SK-N-SH treated with all-trans-retinoic acid at 6 μM for 48 hours (cell line): ENCODE results near the gene SERPINF2.

Source experiments
- ATAC-seq: fragments of 200-7000 bp; cut with Tn5 transposase; 3 replicates; pipeline ENCODE4 v1.9.1; 2020; ENCODE audit warnings: mild to moderate bottlenecking, moderate library complexity
- ARNTL ChIP-seq: fragments of 450-650 bp; formaldehyde crosslinking; IDR thresholded peaks from 2 replicates; pipeline ENCODE4 v1.5.0; 2020; ENCODE audit warnings: low read depth, mild to moderate bottlenecking, moderate library complexity, borderline replicate concordance
- BACH2 ChIP-seq: fragments of 250-450 bp; sonication (Bioruptor Pico); IDR thresholded peaks from 2 replicates; pipeline ENCODE4 v1.9.0; 2021; ENCODE audit warnings: mild to moderate bottlenecking, borderline replicate concordance
- CSDC2 ChIP-seq: fragments of 250-450 bp; sonication (Bioruptor Pico); IDR thresholded peaks from 2 replicates; pipeline ENCODE4 v1.5.0; 2020; ENCODE audit warnings: mild to moderate bottlenecking, moderate library complexity
- ESRRG ChIP-seq: fragments of 250-450 bp; sonication (Bioruptor Pico); IDR thresholded peaks from 2 replicates; pipeline ENCODE4 v1.6.1; 2021; ENCODE audit warnings: mild to moderate bottlenecking
- GLIS3 ChIP-seq: fragments of 250-450 bp; sonication (Bioruptor Pico); IDR thresholded peaks from 2 replicates; pipeline ENCODE4 v1.5.0; 2020; ENCODE audit warnings: mild to moderate bottlenecking, moderate library complexity
- OSR1 ChIP-seq: fragments of 250-450 bp; sonication (Bioruptor Pico); IDR thresholded peaks from 2 replicates; pipeline ENCODE4 v1.8.0; 2022; ENCODE audit warnings: moderate library complexity, mild to moderate bottlenecking, inconsistent platforms
- PPARA ChIP-seq: fragments of 250-450 bp; sonication (Bioruptor Pico); IDR thresholded peaks from 2 replicates; pipeline ENCODE4 v1.5.0; 2020; ENCODE audit warnings: mild to moderate bottlenecking, borderline replicate concordance
- SNAI2 ChIP-seq: fragments of 250-450 bp; sonication (Bioruptor Pico); IDR thresholded peaks from 2 replicates; pipeline ENCODE4 v1.5.0; 2020; ENCODE audit warnings: mild to moderate bottlenecking, moderate library complexity
- TCF4 ChIP-seq: fragments of 250-450 bp; sonication (Bioruptor Pico); IDR thresholded peaks from 2 replicates; pipeline ENCODE4 v1.8.0; 2021; ENCODE audit warnings: mild to moderate bottlenecking, moderate library complexity, borderline replicate concordance
- TOX ChIP-seq: fragments of 250-450 bp; sonication (Bioruptor Pico); IDR thresholded peaks from 2 replicates; pipeline ENCODE4 v1.8.0; 2021; ENCODE audit warnings: mild to moderate bottlenecking, moderate library complexity, borderline replicate concordance
- ZC3H10 ChIP-seq: fragments of 250-450 bp; sonication (Bioruptor Pico); IDR thresholded peaks from 2 replicates; pipeline ENCODE4 v1.5.1; 2021; ENCODE audit warnings: mild to moderate bottlenecking, moderate library complexity
- ZFP3 ChIP-seq: fragments of 250-450 bp; sonication (Bioruptor Pico); IDR thresholded peaks from 2 replicates; pipeline ENCODE4 v1.5.0; 2020; ENCODE audit warnings: mild to moderate bottlenecking, moderate library complexity
- ZFP30 ChIP-seq: fragments of 450-650 bp; formaldehyde crosslinking; IDR thresholded peaks from 2 replicates; pipeline ENCODE4 v1.5.0; 2022; ENCODE audit warnings: mild to moderate bottlenecking, moderate library complexity
- ZNF565 ChIP-seq: fragments of 450-650 bp; formaldehyde crosslinking; conservative IDR thresholded peaks from 2 replicates; pipeline ENCODE4 v1.5.0; 2020; ENCODE audit warnings: low read depth, mild to moderate bottlenecking, moderate library complexity
- ZNF70 ChIP-seq: fragments of 450-650 bp; formaldehyde crosslinking; IDR thresholded peaks from 2 replicates; pipeline ENCODE4 v1.5.0; 2020; ENCODE audit warnings: mild to moderate bottlenecking, moderate library complexity
- ZNF8 ChIP-seq: fragments of 450-650 bp; formaldehyde crosslinking; IDR thresholded peaks from 2 replicates; pipeline ENCODE4 v1.5.0; 2020; ENCODE audit warnings: mild to moderate bottlenecking, moderate library complexity
- TF ChIP-seq, protein P1 (sequence below): fragments of 250-450 bp; sonication (Bioruptor Pico); IDR thresholded peaks from 2 replicates; pipeline ENCODE4 v1.8.0; 2020; ENCODE audit warnings: mild to moderate bottlenecking, moderate library complexity, borderline replicate concordance
- TF ChIP-seq, protein P2 (sequence below): fragments of 250-450 bp; sonication (Bioruptor Pico); IDR thresholded peaks from 2 replicates; pipeline ENCODE4 v1.5.1; 2020; ENCODE audit warnings: low read depth, mild to moderate bottlenecking, moderate library complexity
- TF ChIP-seq, protein P3 (sequence below): fragments of 250-450 bp; sonication (Bioruptor Pico); IDR thresholded peaks from 2 replicates; pipeline ENCODE4 v1.5.1; 2021; ENCODE audit warnings: mild to moderate bottlenecking, moderate library complexity
- TF ChIP-seq, protein P4 (sequence below): fragments of 250-450 bp; sonication (Bioruptor Pico); IDR thresholded peaks from 2 replicates; pipeline ENCODE4 v1.5.0; 2020; ENCODE audit warnings: mild to moderate bottlenecking, moderate library complexity

Gene SERPINF2

DNA sequence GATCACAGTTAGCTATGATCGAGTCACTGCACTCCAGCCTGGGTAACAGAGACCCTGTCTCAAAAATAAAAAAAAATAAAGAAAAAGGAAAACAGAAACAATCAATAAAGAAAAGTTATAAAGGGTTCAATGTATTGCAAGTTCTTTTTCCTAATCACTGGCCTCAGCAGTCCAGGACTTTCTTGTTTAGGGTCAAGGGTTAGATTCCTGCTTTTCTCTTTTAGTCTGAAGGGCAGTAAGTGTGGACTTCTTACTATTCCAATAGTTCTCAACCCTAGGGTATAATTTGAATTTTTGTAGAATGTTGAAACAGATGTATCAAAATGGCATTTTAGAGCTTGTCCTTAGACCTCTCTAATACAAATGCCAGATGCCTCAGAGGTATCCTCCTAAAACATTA, 59.8 kb downstream of the SERPINF2 start:
- no peak for ATAC-seq
- no peak for TF ChIP-seq TOX (CRISPR knock-in tag)
- TF ChIP-seq, protein P1, sequence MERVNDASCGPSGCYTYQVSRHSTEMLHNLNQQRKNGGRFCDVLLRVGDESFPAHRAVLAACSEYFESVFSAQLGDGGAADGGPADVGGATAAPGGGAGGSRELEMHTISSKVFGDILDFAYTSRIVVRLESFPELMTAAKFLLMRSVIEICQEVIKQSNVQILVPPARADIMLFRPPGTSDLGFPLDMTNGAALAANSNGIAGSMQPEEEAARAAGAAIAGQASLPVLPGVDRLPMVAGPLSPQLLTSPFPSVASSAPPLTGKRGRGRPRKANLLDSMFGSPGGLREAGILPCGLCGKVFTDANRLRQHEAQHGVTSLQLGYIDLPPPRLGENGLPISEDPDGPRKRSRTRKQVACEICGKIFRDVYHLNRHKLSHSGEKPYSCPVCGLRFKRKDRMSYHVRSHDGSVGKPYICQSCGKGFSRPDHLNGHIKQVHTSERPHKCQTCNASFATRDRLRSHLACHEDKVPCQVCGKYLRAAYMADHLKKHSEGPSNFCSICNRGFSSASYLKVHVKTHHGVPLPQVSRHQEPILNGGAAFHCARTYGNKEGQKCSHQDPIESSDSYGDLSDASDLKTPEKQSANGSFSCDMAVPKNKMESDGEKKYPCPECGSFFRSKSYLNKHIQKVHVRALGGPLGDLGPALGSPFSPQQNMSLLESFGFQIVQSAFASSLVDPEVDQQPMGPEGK (CRISPR knock-in tag): no peak
- TF ChIP-seq ARNTL (CRISPR knock-in tag): no peak
- TF ChIP-seq OSR1 (CRISPR knock-in tag): no peak
- TF ChIP-seq ZNF8 (CRISPR knock-in tag): no peak

DNA sequence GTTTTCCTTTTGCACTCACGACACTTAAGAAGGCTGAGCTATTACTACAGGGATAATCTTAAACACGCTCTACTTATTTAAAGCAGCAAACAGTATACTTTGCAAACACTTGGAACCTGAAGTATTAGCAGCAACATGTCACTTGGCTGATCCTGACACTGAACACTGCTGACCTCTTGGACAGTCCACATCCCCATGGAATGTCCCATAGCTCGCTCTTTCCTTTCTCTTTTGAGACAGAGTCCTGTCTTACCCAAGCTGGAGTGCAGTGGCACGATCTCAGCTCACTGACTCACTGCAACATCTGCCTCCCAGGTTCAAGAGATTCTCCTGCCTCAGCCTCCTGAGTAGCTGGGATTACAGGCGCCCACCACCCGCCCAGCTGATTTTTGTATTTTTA, 60.6 kb downstream of the SERPINF2 start:
- TF ChIP-seq ZNF565 (CRISPR knock-in tag) (no peak), ZNF70 (CRISPR knock-in tag) (no peak), BACH2 (CRISPR knock-in tag) (no peak), ESRRG (CRISPR knock-in tag) (no peak), OSR1 (CRISPR knock-in tag) (no peak), CSDC2 (CRISPR knock-in tag) (no peak), ZNF8 (CRISPR knock-in tag) (no peak), ZFP3 (CRISPR knock-in tag) (no peak), SNAI2 (CRISPR knock-in tag) (no peak), GLIS3 (CRISPR knock-in tag) (no peak), TCF4 (CRISPR knock-in tag) (no peak), ZFP30 (CRISPR knock-in tag) (no peak), ZC3H10 (CRISPR knock-in tag) (no peak), PPARA (CRISPR knock-in tag) (no peak)
- TF ChIP-seq, protein P1 (CRISPR knock-in tag): no peak
- TF ChIP-seq, protein P2, sequence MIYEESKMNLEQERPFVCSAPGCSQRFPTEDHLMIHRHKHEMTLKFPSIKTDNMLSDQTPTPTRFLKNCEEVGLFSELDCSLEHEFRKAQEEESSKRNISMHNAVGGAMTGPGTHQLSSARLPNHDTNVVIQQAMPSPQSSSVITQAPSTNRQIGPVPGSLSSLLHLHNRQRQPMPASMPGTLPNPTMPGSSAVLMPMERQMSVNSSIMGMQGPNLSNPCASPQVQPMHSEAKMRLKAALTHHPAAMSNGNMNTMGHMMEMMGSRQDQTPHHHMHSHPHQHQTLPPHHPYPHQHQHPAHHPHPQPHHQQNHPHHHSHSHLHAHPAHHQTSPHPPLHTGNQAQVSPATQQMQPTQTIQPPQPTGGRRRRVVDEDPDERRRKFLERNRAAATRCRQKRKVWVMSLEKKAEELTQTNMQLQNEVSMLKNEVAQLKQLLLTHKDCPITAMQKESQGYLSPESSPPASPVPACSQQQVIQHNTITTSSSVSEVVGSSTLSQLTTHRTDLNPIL (CRISPR knock-in tag): no peak
- TF ChIP-seq, protein P3, sequence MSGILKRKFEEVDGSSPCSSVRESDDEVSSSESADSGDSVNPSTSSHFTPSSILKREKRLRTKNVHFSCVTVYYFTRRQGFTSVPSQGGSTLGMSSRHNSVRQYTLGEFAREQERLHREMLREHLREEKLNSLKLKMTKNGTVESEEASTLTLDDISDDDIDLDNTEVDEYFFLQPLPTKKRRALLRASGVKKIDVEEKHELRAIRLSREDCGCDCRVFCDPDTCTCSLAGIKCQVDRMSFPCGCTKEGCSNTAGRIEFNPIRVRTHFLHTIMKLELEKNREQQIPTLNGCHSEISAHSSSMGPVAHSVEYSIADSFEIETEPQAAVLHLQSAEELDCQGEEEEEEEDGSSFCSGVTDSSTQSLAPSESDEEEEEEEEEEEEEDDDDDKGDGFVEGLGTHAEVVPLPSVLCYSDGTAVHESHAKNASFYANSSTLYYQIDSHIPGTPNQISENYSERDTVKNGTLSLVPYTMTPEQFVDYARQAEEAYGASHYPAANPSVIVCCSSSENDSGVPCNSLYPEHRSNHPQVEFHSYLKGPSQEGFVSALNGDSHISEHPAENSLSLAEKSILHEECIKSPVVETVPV (CRISPR knock-in tag): no peak
- TF ChIP-seq, protein P4, sequence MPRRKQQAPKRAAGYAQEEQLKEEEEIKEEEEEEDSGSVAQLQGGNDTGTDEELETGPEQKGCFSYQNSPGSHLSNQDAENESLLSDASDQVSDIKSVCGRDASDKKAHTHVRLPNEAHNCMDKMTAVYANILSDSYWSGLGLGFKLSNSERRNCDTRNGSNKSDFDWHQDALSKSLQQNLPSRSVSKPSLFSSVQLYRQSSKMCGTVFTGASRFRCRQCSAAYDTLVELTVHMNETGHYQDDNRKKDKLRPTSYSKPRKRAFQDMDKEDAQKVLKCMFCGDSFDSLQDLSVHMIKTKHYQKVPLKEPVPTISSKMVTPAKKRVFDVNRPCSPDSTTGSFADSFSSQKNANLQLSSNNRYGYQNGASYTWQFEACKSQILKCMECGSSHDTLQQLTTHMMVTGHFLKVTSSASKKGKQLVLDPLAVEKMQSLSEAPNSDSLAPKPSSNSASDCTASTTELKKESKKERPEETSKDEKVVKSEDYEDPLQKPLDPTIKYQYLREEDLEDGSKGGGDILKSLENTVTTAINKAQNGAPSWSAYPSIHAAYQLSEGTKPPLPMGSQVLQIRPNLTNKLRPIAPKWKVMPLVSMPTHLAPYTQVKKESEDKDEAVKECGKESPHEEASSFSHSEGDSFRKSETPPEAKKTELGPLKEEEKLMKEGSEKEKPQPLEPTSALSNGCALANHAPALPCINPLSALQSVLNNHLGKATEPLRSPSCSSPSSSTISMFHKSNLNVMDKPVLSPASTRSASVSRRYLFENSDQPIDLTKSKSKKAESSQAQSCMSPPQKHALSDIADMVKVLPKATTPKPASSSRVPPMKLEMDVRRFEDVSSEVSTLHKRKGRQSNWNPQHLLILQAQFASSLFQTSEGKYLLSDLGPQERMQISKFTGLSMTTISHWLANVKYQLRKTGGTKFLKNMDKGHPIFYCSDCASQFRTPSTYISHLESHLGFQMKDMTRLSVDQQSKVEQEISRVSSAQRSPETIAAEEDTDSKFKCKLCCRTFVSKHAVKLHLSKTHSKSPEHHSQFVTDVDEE (CRISPR knock-in tag): no peak
- ATAC-seq: no peak
